ENCODE data around the gene SLC9A1.

DNA sequence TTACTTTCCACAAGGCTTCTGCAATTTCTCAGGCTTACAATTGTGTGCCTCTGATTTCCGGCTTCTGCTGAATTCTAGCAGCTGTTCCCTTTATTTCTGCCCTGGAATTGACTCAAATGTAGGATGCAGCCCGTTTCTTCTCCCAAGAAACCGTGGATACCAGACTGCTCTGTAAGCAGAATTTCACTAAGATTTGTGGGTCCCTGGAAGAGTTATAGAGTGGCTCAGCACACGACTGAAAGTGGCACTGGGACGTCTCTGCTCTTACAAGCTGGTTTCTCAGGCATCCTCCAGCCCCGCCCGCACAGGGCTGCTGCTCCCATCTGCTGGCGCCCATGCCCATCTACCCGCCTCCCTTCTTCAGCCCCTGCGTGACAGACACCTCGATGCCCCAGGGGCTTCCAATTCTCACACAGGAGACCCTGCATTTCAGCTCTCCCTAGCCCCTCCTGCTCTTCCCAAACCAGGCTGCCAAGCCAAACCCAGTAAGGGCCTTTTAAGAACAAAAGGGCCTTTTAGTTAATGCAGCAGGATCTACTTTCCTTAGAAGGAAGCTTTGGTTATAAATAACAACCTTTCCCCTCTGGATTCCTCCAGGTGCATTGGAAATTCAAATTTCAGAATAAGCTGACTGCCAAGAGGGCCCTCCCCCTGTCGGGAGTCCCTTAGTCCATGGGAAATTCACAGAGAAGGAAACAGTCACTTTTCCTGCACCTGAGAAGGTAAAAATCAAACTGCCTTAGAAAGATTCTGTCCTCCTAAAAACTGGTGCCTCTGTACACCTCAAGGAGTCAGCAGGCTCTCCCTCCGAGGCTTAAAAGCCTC, 96.9 kb downstream of the SLC9A1 start:
- TF ChIP-seq CTCF (conservative IDR thresholded peaks at IDR 0.05) (no peak), EZH2 (IDR thresholded peaks at IDR 0.05; ENCODE audit: low read depth) (no peak)
